ENCODE results near the gene BBX. TPM values are rescaled to one million over a fixed set of nuclear protein-coding genes. Genes with fewer than 3 reads are reported as not detected.

BBX gene
- polyA plus RNA-seq, 3 donors: 15.7 to 25.1 (median 16.6) TPM

- peak overlapping the region in 1 of 7 donors; percentile 3 for H3K27ac Mint-ChIP-seq
- no peaks in the 10 kb centered on the region for H3K36me3 ChIP-seq (replicated peaks in 1 of 2; ENCODE audit: control insufficient read depth in 1 of 2, insufficient read depth in 2 of 2, low read length in 2 of 2)
- H3K4me3 ChIP-seq (replicated peaks in 1 of 3; ENCODE audit: low read depth in 2 of 3, low read length in 3 of 3): no peak overlapping the region
- peaks cover 4 to 9% of the 10 kb centered on the region in 2 donors for H3K36me3 Mint-ChIP-seq
- intact Hi-C loops (cut with micrococcal nuclease): no loop called here
- peaks cover 23% of the 10 kb centered on the region for H3K4me1 Mint-ChIP-seq
- H3K4me3 Mint-ChIP-seq: no peak overlapping the region
- H3K4me1 ChIP-seq (ENCODE audit: control insufficient read depth in 1 of 2, insufficient read depth in 2 of 2, low read length in 2 of 2): peaks cover 7% of the 10 kb centered on the region in 2 donors
- H3K9me3 Mint-ChIP-seq: no peaks in the 10 kb centered on the region
- peak in 1 of 3 donors; percentile 6 for DNase-seq
- H3K79me2 ChIP-seq (ENCODE audit: insufficient read depth, low read length): peaks cover 16% of the 10 kb centered on the region
- H3K4me2 ChIP-seq (replicated peaks; ENCODE audit: extremely low read depth, low read length, poor library complexity, severe bottlenecking): no peak overlapping the region
- no peak for TF ChIP-seq CTCF (IDR thresholded peaks at IDR 0.05)
- no CpG with 5 or more reads among the region's 2 CpGs for WGBS (ENCODE audit: insufficient coverage)
- no peaks in the 10 kb centered on the region for H3K27me3 Mint-ChIP-seq (ENCODE audit: low read depth in 3 of 3)
- H2AFZ ChIP-seq (ENCODE audit: insufficient read depth, low read depth, low read length, poor library complexity, severe bottlenecking): no peak overlapping the region
- no peaks in the 10 kb centered on the region for H4K20me1 ChIP-seq (ENCODE audit: insufficient read depth, low read length)
- H3K9me3 ChIP-seq (replicated peaks in 1 of 2; ENCODE audit: control insufficient read depth in 1 of 2, insufficient read depth in 1 of 2, low read length in 2 of 2): no peaks in the 10 kb centered on the region
- H3K27me3 ChIP-seq (ENCODE audit: control insufficient read depth in 2 of 2, insufficient read depth in 2 of 2, low read length in 2 of 2): no peaks in the 10 kb centered on the region
- peak overlapping the region in 1 of 2 donors; percentile 38 for H3K27ac ChIP-seq (ENCODE audit: low read depth in 1 of 2, low read length in 2 of 2)
- H3K9ac ChIP-seq (ENCODE audit: insufficient read depth, low read length, poor library complexity, severe bottlenecking): no peak overlapping the region
Observed at GRCh38 chr3:107641572-107642307, 119.0 kb downstream of the BBX start.

- H3K9me3 Mint-ChIP-seq: no peaks in the 10 kb centered on the region
- no peak overlapping the region for H3K9ac ChIP-seq (ENCODE audit: insufficient read depth, low read length, poor library complexity, severe bottlenecking)
- no peaks in the 10 kb centered on the region for H3K27me3 ChIP-seq (ENCODE audit: control insufficient read depth in 2 of 2, insufficient read depth in 2 of 2, low read length in 2 of 2)
- H3K4me3 Mint-ChIP-seq: no peak overlapping the region
- no peaks in the 10 kb centered on the region for H3K27me3 Mint-ChIP-seq (ENCODE audit: low read depth in 3 of 3)
- H3K27ac Mint-ChIP-seq: peak overlapping the region in 4 of 7 donors; percentile 28 to 72 (median 48)
- intact Hi-C loops (cut with micrococcal nuclease): no loop called here
- H3K79me2 ChIP-seq (ENCODE audit: insufficient read depth, low read length): peaks cover 5% of the 10 kb centered on the region
- peaks cover 21% of the 10 kb centered on the region for H3K4me1 Mint-ChIP-seq
- H3K36me3 Mint-ChIP-seq: peaks cover 7 to 11% of the 10 kb centered on the region in 2 donors
- peak; percentile 16 for TF ChIP-seq CTCF (IDR thresholded peaks at IDR 0.05)
- H3K4me2 ChIP-seq (replicated peaks; ENCODE audit: extremely low read depth, low read length, poor library complexity, severe bottlenecking): no peak overlapping the region
- H3K4me3 ChIP-seq (replicated peaks in 1 of 3; ENCODE audit: low read depth in 2 of 3, low read length in 3 of 3): no peak overlapping the region
- peaks cover 0 to 2% of the 10 kb centered on the region in 2 donors for H3K36me3 ChIP-seq (replicated peaks in 1 of 2; ENCODE audit: control insufficient read depth in 1 of 2, insufficient read depth in 2 of 2, low read length in 2 of 2)
- H3K9me3 ChIP-seq (replicated peaks in 1 of 2; ENCODE audit: control insufficient read depth in 1 of 2, insufficient read depth in 1 of 2, low read length in 2 of 2): no peaks in the 10 kb centered on the region
- H4K20me1 ChIP-seq (ENCODE audit: insufficient read depth, low read length): no peaks in the 10 kb centered on the region
- peaks cover 7% of the 10 kb centered on the region in 2 donors for H3K4me1 ChIP-seq (ENCODE audit: control insufficient read depth in 1 of 2, insufficient read depth in 2 of 2, low read length in 2 of 2)
- 71% methylated on average over 4 of the region's 6 CpGs for WGBS (ENCODE audit: insufficient coverage)
- no peak overlapping the region for H3K27ac ChIP-seq (ENCODE audit: low read depth in 1 of 2, low read length in 2 of 2)
- no peak overlapping the region for H2AFZ ChIP-seq (ENCODE audit: insufficient read depth, low read depth, low read length, poor library complexity, severe bottlenecking)
- DNase-seq: no peak
Observed at GRCh38 chr3:107643038-107643883, 120.5 kb downstream of the BBX start.

Measured in CD14-positive monocyte (primary cell).